Stimulated activated naive B cell treated with anti-CD40 and anti-IgM and Interleukin-4, amounts not matched to agents 10 μg/mL and 1 μg/mL and 100 μg/mL, for 72 hours (primary cell): ENCODE measurements around the gene IFNG.

Experiments used
- ATAC-seq, 2 donors: fragments of 150-1000 bp; cut with Tn5 transposase; replicated peaks; 2 replicates each; pipeline ENCODE4 v1.10.0; 2021; ENCODE audit warnings: moderate library complexity in 1 of 2
- DNase-seq: peaks from one replicate; pipeline ENCODE4 v3.0.0; 2021
- H3K27ac Mint-ChIP-seq: one replicate; pipeline ENCODE4 v1.8.0; 2022; ENCODE audit warnings: mild to moderate bottlenecking, mixed read lengths
- H3K27me3 Mint-ChIP-seq, 2 donors: one replicate each; pipeline ENCODE4 v1.8.0; 2022; ENCODE audit warnings: mixed read lengths in 2 of 2
- H3K36me3 Mint-ChIP-seq, 2 donors: one replicate each; pipeline ENCODE4 v1.8.0; 2022; ENCODE audit warnings: mixed read lengths in 2 of 2, mild to moderate bottlenecking in 1 of 2
- H3K4me1 Mint-ChIP-seq, 2 donors: one replicate each; pipeline ENCODE4 v1.8.0; 2022; ENCODE audit warnings: mixed read lengths in 2 of 2, mild to moderate bottlenecking in 1 of 2
- H3K4me3 Mint-ChIP-seq, 2 donors: one replicate each; pipeline ENCODE4 v1.8.0; 2022; ENCODE audit warnings: mild to moderate bottlenecking in 2 of 2, mixed read lengths in 2 of 2, moderate library complexity in 1 of 2
- H3K9me3 Mint-ChIP-seq, 2 donors: one replicate each; pipeline ENCODE4 v1.8.0; 2022; ENCODE audit warnings: mixed read lengths in 2 of 2, mild to moderate bottlenecking in 1 of 2

The IFNG gene

DNA sequence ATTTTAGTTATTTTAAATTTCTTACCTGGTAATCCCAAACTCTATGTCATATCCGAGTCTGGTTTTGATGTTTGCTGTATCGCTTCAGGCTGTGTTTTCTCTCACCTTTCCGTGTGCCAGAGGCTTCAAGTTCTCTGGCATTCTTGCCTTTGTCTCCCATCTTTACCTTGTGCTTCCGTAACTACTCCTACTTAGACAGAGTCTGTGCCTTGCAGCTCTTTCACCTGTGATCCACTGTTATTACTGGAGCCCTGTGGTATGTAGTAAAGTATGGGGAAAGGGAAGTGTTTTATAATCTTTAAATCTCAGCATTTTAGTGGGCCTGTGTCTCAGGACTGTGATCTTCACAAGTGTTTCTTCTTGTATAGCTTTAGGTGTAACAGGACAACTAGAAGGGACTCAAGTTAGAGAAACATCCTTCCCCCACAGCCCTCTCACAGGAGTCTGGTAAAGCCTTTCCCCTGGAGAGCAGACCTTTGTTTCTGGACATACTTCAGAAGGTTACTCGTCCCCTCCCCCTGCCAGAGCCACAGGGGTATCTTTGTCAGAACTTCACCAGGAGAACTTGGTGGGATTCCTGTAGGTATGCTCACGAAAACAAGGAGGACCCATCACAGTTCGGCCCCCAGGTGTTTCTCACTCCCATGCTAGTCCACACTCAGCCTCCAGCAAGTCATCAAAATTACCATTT, 11.1 kb downstream of the IFNG start:
- Mint-ChIP-seq H3K27ac (no peak overlapping the region), H3K9me3 (peaks cover 0 to 6% of the 10 kb centered on the region in 2 donors)
- ATAC-seq: no peak

DNA sequence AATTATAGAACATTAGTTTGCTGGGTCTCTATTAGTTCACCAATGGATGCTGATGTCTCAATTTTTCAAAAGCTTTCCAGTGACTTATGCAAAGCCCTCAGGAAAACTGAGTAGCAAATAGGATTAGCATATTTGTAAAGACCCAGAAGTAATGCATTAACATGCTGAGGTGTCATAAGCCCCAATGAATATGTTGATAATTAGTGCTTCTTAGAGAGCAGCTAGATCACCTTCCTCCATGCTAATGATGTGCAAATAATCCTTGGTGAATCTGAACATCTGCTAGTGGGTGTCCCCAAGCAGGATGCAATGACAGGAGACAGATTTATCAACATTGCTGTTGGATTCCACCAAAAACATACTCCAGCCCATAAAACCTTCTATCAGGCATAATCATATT, 19.0 kb downstream of the IFNG start:
- Mint-ChIP-seq H3K27ac (no peak overlapping the region), H3K4me1 (peaks cover 25 to 48% of the 10 kb centered on the region in 2 donors)
- ATAC-seq: no peak

More for the DNA sequence above, 11.1 kb downstream of the IFNG start:
- Mint-ChIP-seq H3K4me1 (peaks cover 5 to 25% of the 10 kb centered on the region in 2 donors), H3K36me3 (peaks cover 4 to 14% of the 10 kb centered on the region in 2 donors), H3K27me3 (no peaks in the 10 kb centered on the region), H3K4me3 (no peak overlapping the region)
- DNase-seq: no peak

DNA sequence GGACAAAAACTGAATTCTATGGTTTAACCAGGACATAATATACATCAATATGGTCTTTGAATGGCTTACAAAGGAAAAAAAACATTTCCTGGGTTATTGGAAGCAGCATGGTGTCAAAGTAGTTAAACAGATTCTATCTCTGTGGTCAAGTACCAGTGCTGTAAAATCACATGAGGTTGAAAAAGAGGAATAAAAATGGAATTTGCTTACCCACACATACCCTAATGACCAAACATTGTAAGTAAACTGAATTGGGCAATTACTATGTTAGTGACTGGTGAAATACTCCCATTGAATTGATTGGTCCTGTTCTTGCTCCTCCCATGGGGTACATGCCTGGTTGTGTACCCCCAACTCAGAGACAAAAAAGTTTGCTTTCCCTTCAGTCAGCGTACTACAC, 19.6 kb downstream of the IFNG start:
- Mint-ChIP-seq H3K27me3 (no peaks in the 10 kb centered on the region), H3K4me1 (peaks cover 25 to 48% of the 10 kb centered on the region in 2 donors), H3K9me3 (no peaks in the 10 kb centered on the region), H3K27ac (no peak overlapping the region), H3K4me3 (no peak overlapping the region), H3K36me3 (peaks cover 8 to 9% of the 10 kb centered on the region in 2 donors)
- DNase-seq (no peak), ATAC-seq (no peak)

More for the DNA sequence above, 19.0 kb downstream of the IFNG start:
- Mint-ChIP-seq H3K4me3 (no peak overlapping the region), H3K27me3 (no peaks in the 10 kb centered on the region), H3K36me3 (peaks cover 8 to 9% of the 10 kb centered on the region in 2 donors), H3K9me3 (no peaks in the 10 kb centered on the region)
- no peak for DNase-seq

DNA sequence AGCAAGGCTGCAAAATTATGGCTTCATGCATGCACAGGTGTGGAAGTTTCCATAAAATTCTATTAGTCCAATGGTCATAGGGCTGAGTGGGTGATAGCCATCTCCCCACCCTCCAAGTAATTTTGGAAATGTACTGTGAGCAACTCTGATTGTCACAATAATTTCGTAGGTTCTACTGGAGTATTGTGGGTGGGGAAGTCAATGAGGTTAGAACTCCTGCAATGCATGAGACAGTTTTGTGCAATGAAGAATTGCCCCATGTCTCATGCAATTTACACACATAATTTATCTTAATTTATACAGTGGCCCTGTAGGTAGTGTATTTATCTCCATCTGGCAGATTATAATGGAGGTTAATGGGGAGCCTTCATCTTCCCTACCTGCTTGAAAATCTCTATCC, 20.5 kb downstream of the IFNG start:
- peaks cover 8 to 12% of the 10 kb centered on the region in 2 donors for H3K36me3 Mint-ChIP-seq
- no peak overlapping the region for H3K4me3 Mint-ChIP-seq
- H3K4me1 Mint-ChIP-seq: peaks cover 29 to 48% of the 10 kb centered on the region in 2 donors
- ATAC-seq (no peak), DNase-seq (no peak)
- peak overlapping the region; percentile 59 for H3K27ac Mint-ChIP-seq
- no peaks in the 10 kb centered on the region for H3K9me3 Mint-ChIP-seq
- H3K27me3 Mint-ChIP-seq: no peaks in the 10 kb centered on the region

DNA sequence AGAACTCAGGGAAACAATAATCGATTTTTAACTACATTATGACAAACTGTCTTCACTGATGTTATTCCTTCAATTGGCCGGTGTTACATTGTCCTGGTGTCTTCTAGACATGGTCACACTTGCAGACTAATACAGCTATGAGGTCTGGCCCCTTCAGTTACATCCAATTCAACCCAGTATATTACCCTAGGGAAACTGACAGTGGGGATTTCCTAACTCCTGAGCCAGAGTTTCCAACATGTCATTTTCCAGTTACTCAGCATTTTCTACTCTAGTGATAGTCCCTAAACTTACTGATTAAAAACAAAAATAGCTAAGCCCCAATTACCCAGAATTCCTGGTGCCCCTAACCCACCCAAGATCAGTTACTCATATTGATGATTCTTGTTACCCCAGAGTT, 21.1 kb downstream of the IFNG start:
- H3K27ac Mint-ChIP-seq: peak overlapping the region; percentile 59
- no peaks in the 10 kb centered on the region for H3K9me3 Mint-ChIP-seq
- ATAC-seq (peak; percentile 16 to 28), DNase-seq (no peak)
- H3K27me3 Mint-ChIP-seq: no peaks in the 10 kb centered on the region
- no peak overlapping the region for H3K4me3 Mint-ChIP-seq
- H3K4me1 Mint-ChIP-seq: peaks cover 32 to 53% of the 10 kb centered on the region in 2 donors
- peaks cover 11 to 17% of the 10 kb centered on the region in 2 donors for H3K36me3 Mint-ChIP-seq

DNA sequence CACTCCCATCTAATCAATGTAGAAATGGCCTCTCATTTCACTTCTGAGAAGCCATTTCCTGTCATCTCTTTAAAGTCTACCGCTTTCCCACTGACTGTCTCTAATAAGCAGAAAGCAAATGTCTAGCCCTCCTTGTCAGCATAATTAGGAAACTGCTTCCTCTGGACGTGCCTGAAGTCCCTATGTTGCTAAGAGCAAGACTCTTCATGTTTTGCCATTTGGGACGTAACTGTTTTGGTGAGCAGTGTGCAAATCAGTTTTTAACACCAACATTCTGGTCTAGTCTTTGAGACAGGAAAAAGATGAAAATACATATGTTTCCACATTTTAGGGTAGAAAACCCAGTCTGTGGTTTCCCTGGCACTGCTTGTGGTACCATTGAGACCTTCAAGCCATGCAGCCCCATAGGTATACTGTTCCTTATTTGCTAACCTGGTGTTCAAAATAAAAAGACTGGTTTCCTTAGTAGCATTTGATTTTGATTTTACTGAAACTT, 22.2 kb downstream of the IFNG start:
- peak; percentile 89 to 92 for ATAC-seq
- peaks cover 30 to 51% of the 10 kb centered on the region in 2 donors for H3K4me1 Mint-ChIP-seq
- no peaks in the 10 kb centered on the region for H3K27me3 Mint-ChIP-seq
- peak; percentile 25 for DNase-seq
- H3K27ac Mint-ChIP-seq: peak overlapping the region; percentile 59
- H3K4me3 Mint-ChIP-seq: peak overlapping the region; percentile 34 to 41
- no peaks in the 10 kb centered on the region for H3K9me3 Mint-ChIP-seq
- peaks cover 8 to 19% of the 10 kb centered on the region in 2 donors for H3K36me3 Mint-ChIP-seq

DNA sequence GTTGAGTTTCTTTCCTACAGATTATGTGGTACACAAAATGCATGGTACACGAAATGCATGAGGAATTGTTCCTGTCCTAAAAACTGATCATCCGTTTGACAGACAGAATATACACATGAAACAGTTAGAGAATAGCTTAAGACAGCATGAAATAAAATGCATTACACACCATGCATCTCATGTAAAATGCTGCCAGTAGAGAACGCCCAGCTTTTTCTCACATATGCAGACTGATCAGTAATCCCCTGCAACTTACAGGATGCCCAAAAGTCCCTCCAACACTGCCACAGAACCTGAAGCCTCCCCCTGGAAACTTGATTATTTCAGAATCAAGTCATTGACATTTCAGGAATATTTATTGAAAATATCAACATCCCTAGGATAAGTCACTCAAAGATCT, 24.0 kb downstream of the IFNG start:
- Mint-ChIP-seq H3K27me3 (no peaks in the 10 kb centered on the region), H3K4me1 (peaks cover 30 to 56% of the 10 kb centered on the region in 2 donors), H3K36me3 (peaks cover 22 to 27% of the 10 kb centered on the region in 2 donors), H3K27ac (no peak overlapping the region), H3K4me3 (no peak overlapping the region), H3K9me3 (peaks cover 8 to 12% of the 10 kb centered on the region in 2 donors)
- DNase-seq (no peak), ATAC-seq (no peak)

DNA sequence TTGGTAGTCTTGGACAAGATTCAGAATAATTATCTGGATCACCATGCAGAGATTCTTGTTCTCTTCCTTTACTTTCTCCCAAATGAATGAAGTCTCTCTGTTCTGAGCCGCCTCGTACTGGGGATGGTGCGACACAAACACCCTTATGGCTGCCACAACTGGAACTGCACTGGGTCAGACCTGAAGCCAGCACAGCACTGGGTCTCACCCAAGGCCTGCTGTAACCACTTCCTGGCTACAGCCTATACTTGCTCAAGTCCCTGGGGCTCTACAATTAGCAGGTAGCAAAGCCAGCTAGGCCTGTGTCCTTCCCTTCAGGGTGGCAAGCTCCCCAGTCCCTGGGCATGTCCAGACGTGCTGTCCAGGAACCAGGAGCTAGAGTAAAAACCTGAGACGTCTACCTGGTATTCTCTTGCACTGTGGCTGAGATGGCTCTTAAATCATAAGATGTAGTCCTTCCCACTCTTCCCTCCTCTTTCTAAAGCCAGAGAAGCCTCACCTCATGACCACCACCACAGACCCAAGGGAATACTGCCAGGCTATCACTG, 27.6 kb downstream of the IFNG start:
- ATAC-seq (no peak), DNase-seq (no peak)
- H3K4me1 Mint-ChIP-seq: peaks cover 9 to 25% of the 10 kb centered on the region in 2 donors
- H3K27me3 Mint-ChIP-seq: no peaks in the 10 kb centered on the region
- peaks cover 27 to 31% of the 10 kb centered on the region in 2 donors for H3K9me3 Mint-ChIP-seq
- H3K4me3 Mint-ChIP-seq: no peak overlapping the region
- H3K27ac Mint-ChIP-seq: no peak overlapping the region
- H3K36me3 Mint-ChIP-seq: peaks cover 45 to 46% of the 10 kb centered on the region in 2 donors

DNA sequence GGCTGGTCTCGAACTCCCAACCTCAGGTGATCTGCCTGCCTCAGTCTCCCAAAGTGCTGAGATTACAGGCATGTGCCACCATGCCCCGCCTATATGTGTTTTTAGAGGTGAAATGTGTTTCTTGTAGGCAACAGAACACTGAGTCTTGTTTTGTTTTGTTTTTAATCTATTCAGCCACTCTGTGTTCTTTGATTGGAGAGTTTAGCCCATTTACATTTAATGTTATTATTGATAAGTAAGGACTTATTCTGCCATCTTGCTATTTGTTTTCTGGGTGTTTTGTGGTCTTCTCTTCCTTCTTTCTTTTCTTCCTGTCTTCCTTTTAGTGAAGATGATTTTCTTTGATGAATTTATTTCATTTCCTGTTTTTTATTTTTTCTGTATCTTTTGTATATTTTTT, 29.6 kb downstream of the IFNG start:
- no peak overlapping the region for H3K27ac Mint-ChIP-seq
- H3K36me3 Mint-ChIP-seq: peaks cover 53 to 54% of the 10 kb centered on the region in 2 donors
- no peak for ATAC-seq
- no peak overlapping the region for H3K4me3 Mint-ChIP-seq
- no peak for DNase-seq
- H3K9me3 Mint-ChIP-seq: peaks cover 34% of the 10 kb centered on the region in 2 donors
- H3K27me3 Mint-ChIP-seq: no peaks in the 10 kb centered on the region
- peaks cover 7 to 13% of the 10 kb centered on the region in 2 donors for H3K4me1 Mint-ChIP-seq

DNA sequence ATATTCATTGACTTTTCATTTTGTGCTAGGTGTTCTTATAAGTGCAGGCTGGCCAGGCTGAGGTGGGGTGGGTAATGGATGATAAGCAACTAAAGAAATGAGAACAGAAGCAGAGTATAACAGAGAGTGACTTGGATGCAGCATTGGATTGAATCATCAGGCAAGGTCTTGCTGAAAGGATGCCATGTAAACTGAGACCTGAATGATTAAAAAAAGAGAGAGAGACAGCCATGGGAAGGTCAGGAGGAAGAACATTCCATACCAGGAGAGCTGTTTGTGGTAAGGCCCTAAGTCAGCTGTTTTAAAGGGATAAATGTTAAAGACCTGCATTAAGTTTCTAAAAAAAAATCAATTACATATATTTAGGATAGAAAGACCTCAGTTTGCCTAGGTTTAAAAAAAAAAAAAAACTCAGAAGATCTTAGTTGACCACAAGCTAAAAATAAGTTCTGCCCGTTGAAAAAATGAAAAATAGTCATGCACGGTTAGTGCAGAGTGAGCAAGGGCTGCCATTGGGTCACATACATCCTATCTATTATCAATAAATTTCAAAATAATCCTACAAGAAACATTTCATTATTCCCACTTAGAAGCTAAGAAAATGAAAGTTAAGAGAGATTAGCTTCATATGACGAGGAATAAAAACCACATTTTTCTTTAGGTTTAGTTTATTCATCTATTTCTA, 37.2 kb downstream of the IFNG start:
- Mint-ChIP-seq H3K9me3 (peaks cover 8 to 11% of the 10 kb centered on the region in 2 donors), H3K4me1 (peaks cover 12 to 14% of the 10 kb centered on the region in 2 donors), H3K27me3 (no peaks in the 10 kb centered on the region), H3K4me3 (no peak overlapping the region), H3K36me3 (peaks cover 22 to 24% of the 10 kb centered on the region in 2 donors), H3K27ac (no peak overlapping the region)
- ATAC-seq (no peak), DNase-seq (no peak)

DNA sequence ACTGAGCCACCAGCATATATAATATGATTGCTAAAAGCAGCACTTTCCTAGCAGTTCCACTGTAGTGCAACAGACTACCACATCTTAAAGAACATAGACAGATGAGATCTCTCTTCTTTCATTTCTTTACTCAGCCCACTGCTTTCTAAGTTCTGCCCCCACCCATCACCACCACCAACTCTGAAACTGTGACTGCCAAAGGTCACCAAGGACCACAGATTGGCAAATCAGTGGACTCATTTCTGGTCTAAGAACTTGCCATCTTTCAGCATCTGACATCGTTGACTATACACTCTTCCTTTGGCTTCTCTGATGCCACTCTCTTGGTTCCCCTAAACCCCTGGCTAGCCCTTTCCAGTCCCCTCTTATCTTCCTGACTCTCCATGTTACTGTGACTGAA, 38.4 kb downstream of the IFNG start:
- Mint-ChIP-seq H3K36me3 (peaks cover 17 to 18% of the 10 kb centered on the region in 2 donors), H3K27me3 (no peaks in the 10 kb centered on the region), H3K27ac (no peak overlapping the region), H3K4me3 (no peak overlapping the region), H3K9me3 (peaks cover 8% of the 10 kb centered on the region in 2 donors), H3K4me1 (peaks cover 12 to 14% of the 10 kb centered on the region in 2 donors)
- peak; percentile 31 for DNase-seq
- ATAC-seq: peak; percentile 39 to 67

DNA sequence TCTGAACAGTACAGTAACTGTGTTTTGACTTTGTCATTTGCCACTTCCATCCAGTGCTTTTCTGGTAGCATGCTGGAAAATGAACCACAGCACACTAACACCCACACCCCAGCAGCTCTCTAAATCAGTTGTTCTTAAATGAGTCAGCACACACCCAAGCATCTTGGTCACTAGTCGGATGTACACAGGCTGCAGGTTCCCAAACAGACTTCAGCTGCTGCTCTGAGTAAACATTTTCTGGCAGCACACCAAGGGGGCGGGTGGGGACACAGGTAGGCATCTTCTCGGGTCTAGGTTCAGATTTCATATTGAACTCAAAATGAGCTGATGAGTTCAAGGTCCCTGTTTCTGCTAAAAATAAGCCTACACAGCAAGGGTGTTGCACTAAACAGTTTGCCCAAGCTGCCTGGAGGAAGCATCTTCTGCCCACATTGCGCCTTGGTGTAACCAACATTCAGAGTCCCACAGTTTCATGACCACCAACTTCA, 39.8 kb downstream of the IFNG start:
- no peak overlapping the region for H3K4me3 Mint-ChIP-seq
- ATAC-seq: peak; percentile 84 to 90
- peak overlapping the region; percentile 15 for H3K27ac Mint-ChIP-seq
- H3K9me3 Mint-ChIP-seq: peaks cover 4% of the 10 kb centered on the region in 2 donors
- peak; percentile 37 for DNase-seq
- peaks cover 8 to 12% of the 10 kb centered on the region in 2 donors for H3K36me3 Mint-ChIP-seq
- peaks cover 12 to 17% of the 10 kb centered on the region in 2 donors for H3K4me1 Mint-ChIP-seq
- no peaks in the 10 kb centered on the region for H3K27me3 Mint-ChIP-seq

DNA sequence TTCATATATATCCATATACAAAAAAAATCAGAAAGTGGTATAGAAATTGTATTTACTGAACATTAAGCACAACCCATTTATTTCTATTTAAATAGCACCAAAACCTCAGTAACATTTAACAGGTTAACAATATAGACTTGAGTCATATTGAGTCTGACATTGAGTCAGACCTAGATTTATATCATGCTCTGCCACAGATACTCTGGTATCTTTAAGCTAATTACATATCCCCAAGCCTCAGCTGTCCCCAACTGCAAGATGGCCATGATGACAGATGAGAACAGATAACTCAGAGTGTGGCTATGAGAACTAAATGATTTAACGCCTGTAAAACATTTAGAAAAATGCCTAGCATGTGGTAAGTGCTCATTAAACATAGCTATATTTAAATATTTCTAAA, 40.3 kb downstream of the IFNG start:
- no peak overlapping the region for H3K27ac Mint-ChIP-seq
- H3K4me3 Mint-ChIP-seq: no peak overlapping the region
- ATAC-seq: peak; percentile 78 to 88
- DNase-seq: no peak
- H3K36me3 Mint-ChIP-seq: peaks cover 3 to 8% of the 10 kb centered on the region in 2 donors
- H3K4me1 Mint-ChIP-seq: peaks cover 12 to 17% of the 10 kb centered on the region in 2 donors
- H3K27me3 Mint-ChIP-seq: no peaks in the 10 kb centered on the region
- H3K9me3 Mint-ChIP-seq: no peaks in the 10 kb centered on the region

DNA sequence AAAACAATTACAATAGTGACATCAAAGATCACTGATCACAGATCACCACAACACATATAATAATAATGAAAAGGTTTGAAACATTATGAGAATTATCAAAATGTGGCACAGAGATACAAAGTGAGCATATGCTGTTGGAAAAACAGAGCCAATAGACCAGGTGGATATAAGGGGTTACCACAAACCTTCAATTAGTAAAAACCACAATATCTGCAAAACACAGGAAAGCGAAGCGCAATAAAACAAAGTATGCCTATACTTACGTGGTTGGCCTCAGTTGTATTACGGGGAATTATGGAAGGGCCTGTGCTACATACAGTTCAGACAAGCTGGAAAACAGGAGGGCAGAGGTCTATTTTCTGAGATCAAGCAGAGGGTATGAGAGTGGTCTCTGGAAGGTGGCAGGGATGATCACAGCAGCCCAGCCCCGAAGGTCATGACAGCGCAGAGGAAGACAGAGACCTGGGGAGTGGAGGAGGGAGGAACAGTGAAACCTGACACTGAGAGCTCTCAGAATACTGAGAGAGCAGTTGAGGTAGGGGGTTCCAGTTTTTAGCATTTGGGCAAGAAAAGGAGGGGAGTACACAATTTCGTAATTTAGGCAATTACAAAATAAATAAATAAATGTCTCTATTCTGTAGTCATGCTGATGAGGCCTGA, 41.3 kb downstream of the IFNG start:
- no peak for ATAC-seq
- Mint-ChIP-seq H3K9me3 (no peaks in the 10 kb centered on the region), H3K27me3 (no peaks in the 10 kb centered on the region), H3K27ac (no peak overlapping the region), H3K4me3 (no peak overlapping the region), H3K36me3 (peaks cover 3 to 8% of the 10 kb centered on the region in 2 donors), H3K4me1 (peaks cover 12 to 17% of the 10 kb centered on the region in 2 donors)
- DNase-seq: no peak
